Erythroblast (primary cell): ENCODE results near the gene SAXO2.
"Not testable (repeated sequence)": the region's sequence is repeated elsewhere in the genome, so short reads cannot be mapped to it uniquely, and the experiment has no call there.

Experiments used
- GATA1 ChIP-seq: IDR thresholded peaks from 2 replicates; pipeline ENCODE4 v1.6.1; 2011; ENCODE audit warnings: low read depth, mild to moderate bottlenecking, control low read depth, low read length, moderate library complexity
- POLR2A ChIP-seq: IDR thresholded peaks from 2 replicates; pipeline ENCODE4 v1.6.1; 2011; ENCODE audit warnings: mild to moderate bottlenecking, low read length

- not testable (repeated sequence) for TF ChIP-seq POLR2A, GATA1
These were observed 824 bp upstream of the SAXO2 start for GRCh38 chr15:82261566-82262421.
